ENCODE results near the gene SCN9A.
"Not testable (repeated sequence)": the region's sequence is repeated elsewhere in the genome, so short reads cannot be mapped to it uniquely, and the experiment has no call there.

SCN9A gene

DNA sequence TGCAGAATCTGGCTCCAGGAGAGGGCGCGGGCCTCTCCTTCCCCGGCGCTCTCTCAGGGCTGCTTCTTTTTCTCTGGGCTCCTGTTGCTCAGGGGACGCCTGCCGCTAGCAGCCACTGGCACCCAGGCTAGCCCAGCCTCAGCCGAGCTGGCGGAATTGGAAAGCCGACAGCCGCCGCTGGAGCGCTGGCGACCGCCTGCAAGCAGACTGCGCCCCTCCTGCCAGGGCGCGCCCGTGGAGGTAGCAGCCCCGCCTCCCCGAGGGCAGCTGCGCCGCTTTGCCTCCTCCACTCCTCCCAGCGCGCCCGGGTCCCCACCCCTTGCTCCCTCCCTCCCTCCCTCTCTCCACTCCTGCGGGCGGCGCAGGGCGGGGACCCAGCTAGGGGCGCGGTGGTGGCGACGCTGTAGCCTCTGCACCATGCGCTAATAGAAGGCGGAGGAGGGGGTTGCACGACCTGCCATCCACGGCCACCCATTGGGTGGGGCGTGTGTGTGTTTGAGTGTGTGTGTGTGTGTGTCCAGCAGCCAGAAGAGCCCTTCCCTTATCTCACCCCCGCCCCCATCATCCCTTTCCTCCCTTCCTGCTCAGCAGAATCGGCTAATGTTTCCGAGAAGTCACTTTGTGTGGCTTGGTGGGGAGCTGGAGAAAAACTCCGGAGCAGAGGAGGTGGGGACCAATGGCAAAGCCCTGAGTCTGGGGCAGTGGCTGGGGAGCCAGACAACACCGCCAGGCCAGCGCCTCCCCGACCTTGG lies at the start of gene SCN9A:
SCN9A (minus strand) TSS at position 209 of the 752 bp plus-strand sequence. CDS start 64,188 bp downstream, outside the sequence.
- DNase-seq (ENCODE audit: low read depth in 2 of 2), result peak in 1 of 2 donors; percentile 25

DNA sequence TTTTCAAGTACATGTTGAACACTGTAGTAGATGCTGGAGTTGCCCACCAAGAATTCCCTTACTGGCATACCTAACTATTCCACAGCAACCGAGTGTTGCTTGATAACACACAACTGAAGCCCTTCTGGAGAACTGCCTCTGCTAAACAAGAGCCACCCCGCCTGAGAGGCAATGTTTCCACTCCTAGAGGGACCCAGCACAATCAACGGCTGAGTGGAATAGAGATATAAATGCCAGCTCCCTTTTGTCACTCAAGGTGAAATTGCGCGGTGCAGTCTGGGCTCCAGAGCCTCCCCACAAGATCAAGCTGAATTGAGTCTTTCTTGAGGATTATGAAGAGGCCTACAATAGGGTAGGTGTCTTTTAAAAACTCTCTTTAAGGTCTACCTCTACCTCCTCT lies 49.1 kb upstream of the SCN9A start:
- DNase-seq (ENCODE audit: low read depth in 2 of 2), result no peak

GRCh38 chr2:166419616-166419934 lies 43.8 kb upstream of the SCN9A start:
- DNase-seq (ENCODE audit: low read depth in 2 of 2), result no peak

GRCh38 chr2:166418853-166419615 lies 43.3 kb upstream of the SCN9A start:
- no peak for DNase-seq (ENCODE audit: low read depth in 2 of 2)

GRCh38 chr2:166417669-166418068 lies 41.9 kb upstream of the SCN9A start:
- DNase-seq (ENCODE audit: low read depth in 2 of 2), result no peak

- DNase-seq (ENCODE audit: low read depth in 2 of 2), result no peak
Observed at GRCh38 chr2:166413255-166413654, 37.5 kb upstream of the SCN9A start.

DNA sequence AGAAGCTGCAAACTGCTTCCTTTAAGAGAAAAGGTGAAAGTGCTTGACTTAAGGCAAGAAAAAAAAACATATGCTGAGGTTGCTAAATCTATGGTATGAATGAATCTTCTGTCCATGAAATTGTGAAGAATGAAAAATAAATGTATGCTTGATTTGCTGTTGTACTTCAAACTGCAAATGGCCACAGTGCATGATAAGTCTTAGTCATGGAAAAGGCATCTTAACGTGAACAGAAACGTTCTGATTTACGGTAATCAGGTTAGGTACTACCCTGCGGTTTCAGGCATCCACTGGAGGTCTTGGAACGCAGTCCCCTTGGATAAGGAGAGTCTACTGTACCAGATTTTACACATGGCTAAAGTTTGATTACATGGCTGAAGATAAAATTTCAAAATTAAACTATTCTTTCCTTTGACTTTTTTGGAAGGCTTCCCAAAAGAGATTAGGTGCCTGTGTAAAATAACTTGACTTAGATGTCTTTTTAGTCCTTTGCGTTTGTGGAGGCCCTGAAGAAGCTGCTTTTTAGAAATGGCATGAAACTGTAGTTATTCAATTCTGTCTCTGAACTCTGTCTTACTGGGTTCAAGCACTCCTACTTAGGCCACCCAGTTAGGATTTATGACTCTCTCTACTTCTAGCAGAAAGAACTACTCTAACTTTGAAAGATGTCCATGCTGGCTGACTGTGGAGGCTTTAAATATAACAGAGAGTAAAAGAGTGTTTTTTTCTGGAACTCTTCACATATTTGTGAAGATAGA lies 35.9 kb upstream of the SCN9A start:
- DNase-seq (ENCODE audit: low read depth in 2 of 2), result no peak

DNA sequence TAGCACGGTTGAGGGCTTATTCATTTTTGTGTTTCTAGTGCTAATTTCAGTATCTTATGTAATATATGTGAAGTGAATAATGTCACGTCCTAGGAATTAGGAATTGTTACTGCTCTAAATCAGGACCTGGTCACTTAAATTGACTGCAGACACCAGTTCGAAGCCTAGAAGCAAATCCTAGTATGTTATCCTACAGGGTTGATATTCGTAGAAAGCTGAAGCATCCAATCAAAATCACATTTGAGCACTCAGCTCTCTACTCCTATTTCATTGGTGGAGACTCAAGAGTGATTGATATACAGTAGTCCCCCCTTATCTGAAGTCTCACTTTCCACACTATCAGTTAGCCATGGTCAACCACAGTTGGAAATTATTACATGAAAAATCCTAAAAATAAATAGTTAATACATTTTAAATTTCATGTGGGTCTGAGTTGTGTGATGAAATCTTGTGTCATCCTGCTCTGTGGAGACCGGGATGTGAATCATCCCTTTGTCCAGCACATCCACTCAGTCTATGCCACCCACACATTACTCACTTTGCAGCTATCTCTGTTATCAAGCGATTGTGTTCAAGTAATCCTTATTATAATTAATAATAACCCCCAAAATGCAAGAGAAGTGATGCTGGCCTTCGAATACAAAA lies 35.2 kb upstream of the SCN9A start:
- no peak for DNase-seq (ENCODE audit: low read depth in 2 of 2)

GRCh38 chr2:166407746-166408145 lies 32.0 kb upstream of the SCN9A start:
- DNase-seq (ENCODE audit: low read depth in 2 of 2), result not testable (repeated sequence)

DNA sequence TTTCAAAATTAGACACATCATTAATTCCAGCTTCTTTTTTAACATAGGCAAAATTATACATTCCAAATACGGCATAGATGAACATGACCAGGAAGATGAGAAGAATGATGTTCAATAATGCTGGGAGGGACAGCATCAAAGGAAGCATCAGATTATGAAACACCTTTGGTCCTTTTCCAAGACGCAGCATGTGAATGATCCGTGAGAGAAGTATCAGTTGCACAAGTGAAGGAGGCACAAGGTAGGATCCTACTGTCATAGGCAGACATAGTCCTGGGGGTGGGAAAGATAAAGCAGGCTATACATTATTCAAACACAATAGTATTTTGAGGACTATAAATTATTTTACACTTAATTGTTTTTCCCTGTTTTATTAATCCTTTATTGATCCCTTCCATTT lies 30.6 kb upstream of the SCN9A start:
- no peak for DNase-seq (ENCODE audit: low read depth in 2 of 2)

DNA sequence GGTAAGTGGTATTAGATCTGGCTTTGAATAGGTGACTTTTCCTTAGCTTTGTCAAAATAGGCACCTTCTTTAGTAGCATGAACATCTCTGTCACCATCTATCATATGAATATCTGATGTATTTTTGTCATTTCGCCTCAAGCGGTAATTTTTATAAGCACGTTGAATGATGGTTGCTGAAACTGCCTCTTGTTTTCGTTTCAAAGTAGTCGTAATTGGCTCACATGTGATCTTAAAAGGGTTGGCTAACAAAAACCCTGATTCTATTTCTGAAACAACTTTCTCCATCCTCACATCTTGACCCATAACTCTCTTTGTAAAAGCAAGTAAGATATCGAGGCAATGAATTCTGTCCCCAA lies 29.8 kb upstream of the SCN9A start:
- no peak for DNase-seq (ENCODE audit: low read depth in 2 of 2)

DNA sequence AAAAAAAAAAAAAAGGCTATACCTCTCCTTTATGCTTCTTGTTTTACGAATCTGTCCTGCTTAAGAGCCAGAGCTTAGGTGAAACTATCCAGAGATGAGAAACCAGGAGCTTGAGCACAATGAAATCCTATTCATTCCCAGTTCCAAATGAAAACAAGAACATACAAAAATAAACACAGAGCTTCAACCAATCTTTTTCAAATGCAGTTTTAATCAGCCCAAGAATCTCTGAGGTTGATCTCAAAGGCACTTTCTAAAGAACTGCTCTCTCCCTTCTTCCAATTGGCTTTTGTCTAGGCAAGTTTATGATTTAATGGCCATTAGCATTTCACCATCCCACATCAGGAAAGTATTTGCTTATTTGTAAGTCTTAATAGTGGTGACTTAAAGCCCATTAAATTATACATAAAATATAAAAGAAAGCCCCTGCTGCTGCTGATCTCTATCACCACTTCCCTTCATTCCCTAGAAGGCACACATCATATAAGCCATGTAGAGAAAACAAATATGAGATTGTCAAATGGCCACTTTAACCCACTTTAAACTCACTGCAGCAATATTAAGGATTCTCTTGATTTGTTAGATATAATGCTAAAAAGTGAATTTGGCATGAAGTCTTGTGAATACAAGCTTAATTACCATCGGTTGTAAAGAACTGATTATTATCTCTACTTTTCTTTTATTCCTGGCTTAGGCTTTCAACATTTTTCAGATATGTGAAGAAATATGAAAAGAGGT lies 29.3 kb upstream of the SCN9A start:
- DNase-seq (ENCODE audit: low read depth in 2 of 2), result no peak

DNA sequence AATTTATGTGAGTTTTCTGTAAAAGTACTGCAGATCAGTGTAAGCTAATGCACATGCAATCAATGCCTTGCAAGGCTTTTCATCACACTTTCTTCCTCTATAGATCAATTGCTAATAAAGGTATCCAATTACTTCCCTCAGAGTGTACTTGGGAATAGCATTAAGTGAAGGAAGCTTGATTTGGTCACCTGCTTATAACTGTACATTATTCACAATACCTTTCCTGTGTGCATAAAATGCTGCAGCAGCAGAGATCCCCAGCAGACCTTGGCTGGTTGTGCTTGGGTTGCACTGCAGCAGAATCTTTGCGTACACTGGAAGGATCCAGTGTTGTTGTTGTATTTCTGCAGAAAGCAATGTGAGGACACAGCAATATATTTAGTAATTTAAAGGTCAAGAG lies 18.5 kb upstream of the SCN9A start:
- DNase-seq (ENCODE audit: low read depth in 2 of 2), result no peak

DNA sequence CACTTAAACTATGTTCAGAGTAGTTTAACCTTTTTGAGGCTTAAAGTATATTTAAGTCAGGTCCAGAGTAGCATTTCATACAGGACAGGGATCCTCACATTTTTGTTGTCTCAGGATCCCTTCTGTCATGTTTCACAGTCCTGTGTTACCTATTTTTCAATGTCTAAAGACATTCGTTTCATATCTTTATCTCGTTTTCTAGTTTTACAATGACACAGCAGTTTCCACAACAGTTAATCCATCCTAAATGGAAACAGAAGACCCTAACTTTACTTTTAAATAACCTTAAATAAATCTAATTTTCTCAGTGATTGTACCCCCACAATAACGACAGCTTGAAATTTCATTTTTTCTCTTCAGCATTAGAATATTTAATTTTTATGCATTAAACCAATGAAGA lies 17.3 kb upstream of the SCN9A start:
- DNase-seq (ENCODE audit: low read depth in 2 of 2), result no peak

DNA sequence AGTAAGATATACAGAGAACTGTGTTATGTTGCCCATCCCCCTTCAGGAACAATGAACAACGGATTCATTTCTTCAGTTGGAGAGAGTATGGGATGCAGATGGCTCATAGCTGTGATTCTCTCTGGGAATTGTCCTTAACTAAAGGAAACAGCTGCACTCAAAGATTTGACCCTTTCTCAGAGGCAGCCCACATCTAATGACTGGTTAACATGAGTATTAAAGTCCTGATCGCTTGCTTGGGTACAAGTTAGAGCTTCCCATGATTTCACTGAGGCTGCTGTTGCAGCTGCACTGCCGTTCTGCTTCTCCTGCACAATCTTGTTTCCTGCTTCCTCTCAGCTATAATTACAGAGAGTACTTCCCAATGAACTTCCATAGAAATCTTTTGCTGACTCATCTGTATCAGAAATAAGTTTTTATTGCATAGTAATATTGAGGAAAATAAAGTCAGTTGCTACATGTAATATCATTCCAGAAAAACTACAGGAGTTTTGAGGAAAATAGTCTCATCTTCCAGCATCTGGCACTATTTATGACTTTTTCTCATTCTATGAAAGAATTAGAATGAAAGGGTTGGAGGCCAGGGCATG lies 12.8 kb upstream of the SCN9A start:
- no peak for DNase-seq (ENCODE audit: low read depth in 2 of 2)

DNA sequence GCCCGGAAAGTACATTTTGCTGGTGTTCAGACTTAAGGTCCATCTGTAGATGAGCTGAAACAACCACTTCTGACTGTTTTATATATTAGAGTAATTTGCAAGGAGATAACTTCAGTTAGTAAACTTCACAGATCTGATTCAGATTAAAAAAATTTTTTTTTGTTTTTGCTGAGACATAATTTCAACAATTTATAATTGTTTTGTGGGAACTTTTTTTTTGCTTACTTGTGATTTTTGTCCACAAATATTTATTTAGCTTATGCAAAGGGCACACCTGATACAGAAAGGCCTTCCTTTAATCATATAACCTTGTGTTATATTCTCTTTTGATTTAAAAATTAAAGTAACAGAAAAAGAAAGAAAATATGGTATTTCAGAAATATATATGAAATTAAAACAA lies 9.6 kb upstream of the SCN9A start:
- no peak for DNase-seq (ENCODE audit: low read depth in 2 of 2)

DNA sequence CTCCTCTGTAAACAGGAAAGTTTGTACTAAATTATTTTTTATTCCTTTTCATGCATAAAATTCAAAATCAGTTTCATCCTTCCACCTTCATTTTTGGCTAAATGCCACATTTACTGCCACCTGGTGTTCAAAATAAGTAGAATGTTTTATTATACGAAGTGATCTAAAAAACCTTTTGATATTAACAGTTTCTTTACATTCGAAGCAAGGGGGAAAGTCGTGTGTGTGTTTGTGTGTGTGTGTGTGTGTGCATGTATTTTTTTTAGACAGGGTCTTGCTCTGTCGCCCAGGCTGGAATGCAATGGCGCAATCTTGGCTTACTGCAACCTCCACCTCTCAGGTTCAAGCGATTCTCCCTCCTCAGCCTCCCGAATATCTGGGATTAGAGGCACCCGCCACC lies 9.0 kb upstream of the SCN9A start:
- DNase-seq (ENCODE audit: low read depth in 2 of 2), result no peak

- DNase-seq (ENCODE audit: low read depth in 2 of 2), result no peak
Observed at GRCh38 chr2:166382448-166382847, 6.7 kb upstream of the SCN9A start.

DNA sequence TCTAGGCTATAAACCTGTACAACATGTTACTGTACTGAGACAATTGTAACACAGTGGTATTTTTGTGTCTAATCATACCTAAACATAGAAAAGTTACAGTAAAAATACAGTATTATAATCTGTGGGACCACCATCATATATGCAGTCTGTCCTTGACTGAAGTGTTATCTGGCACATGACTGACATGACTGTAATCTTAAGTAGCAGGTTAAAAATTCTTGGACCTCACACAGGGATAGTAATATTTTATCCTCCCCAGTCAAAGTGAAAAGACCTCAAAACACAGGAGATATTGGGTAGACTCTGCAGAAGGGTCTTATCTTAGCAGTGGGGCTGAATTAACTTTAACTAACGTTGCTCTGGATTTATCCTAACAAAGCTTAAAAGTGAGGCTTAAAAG lies 4.9 kb upstream of the SCN9A start:
- DNase-seq (ENCODE audit: low read depth in 2 of 2), result no peak

GRCh38 chr2:166376873-166377272 lies 1.1 kb upstream of the SCN9A start:
- DNase-seq (ENCODE audit: low read depth in 2 of 2), result no peak

DNA sequence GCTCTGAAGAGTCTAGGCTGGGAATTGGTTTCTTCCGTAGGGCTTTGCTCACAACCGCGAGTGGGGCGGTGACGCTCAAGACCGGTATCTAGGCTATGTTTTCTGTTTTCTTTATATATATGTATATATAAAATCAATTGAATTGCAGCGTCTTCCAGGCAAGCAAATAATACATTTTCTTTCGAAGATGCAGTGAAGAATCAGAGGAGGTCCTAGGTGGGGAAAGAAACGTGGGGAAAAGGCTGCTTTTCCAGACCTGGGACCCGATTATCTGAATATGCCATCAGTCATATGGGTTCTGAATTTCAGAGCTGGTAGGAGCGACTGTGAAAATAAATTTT lies 714 bp upstream of the SCN9A start:
- DNase-seq (ENCODE audit: low read depth in 2 of 2), result no peak

Measured in stimulated activated CD4-positive, alpha-beta T cell treated with anti-CD3 and anti-CD28 coated beads, Interleukin-15, amount 100 ng/mL, for 48 hours (primary cell).